Heart left ventricle (tissue), 16 donors: ENCODE results near the gene RHOT2. TPM values are rescaled to one million over a fixed set of nuclear protein-coding genes. Genes with fewer than 3 reads are reported as not detected.

ENCODE experiments used
- ATAC-seq, 4 donors: fragments of 200-7000 bp; cut with Tn5 transposase; one replicate each; pipeline ENCODE4 v1.9.1; 2020 to 2022; ENCODE audit warnings: moderate library complexity in 4 of 4, mild to moderate bottlenecking in 3 of 4, moderate number of reproducible peaks in 1 of 4
- DNase-seq, 5 donors: peaks; one replicate each; pipeline ENCODE4 v3.0.0-alpha.2; 2020
- H3K27ac ChIP-seq, 12 donors: fragments of 200-600 bp; sonication (generic) in 4 of 12; one replicate each; pipeline versions ENCODE4 v1.5.0 to v1.8.0; 2016 to 2022; ENCODE audit warnings: mild to moderate bottlenecking in 2 of 12
- H3K27me3 ChIP-seq, 9 donors: fragments of 200-600 bp; sonication (generic) in 2 of 9; one replicate each; pipeline versions ENCODE4 v1.5.1 to v1.8.0; 2016 to 2022; ENCODE audit warnings: mild to moderate bottlenecking in 3 of 9
- H3K36me3 ChIP-seq, 9 donors: fragments of 200-600 bp; sonication (generic) in 2 of 9; one replicate each; pipeline versions ENCODE4 v1.5.0 to v1.8.0; 2018 to 2022; ENCODE audit warnings: mild to moderate bottlenecking in 2 of 9
- H3K4me1 ChIP-seq, 12 donors: fragments of 200-600 bp; sonication (generic) in 4 of 12; one replicate each; pipeline versions ENCODE4 v1.5.0 to v1.8.0; 2016 to 2022; ENCODE audit warnings: mild to moderate bottlenecking in 3 of 12
- H3K4me3 ChIP-seq, 12 donors: fragments of 200-600 bp; sonication (generic) in 4 of 12; one replicate each; pipeline versions ENCODE4 v1.5.0 to v1.8.0; 2017 to 2022; ENCODE audit warnings: mild to moderate bottlenecking in 9 of 12, moderate library complexity in 4 of 12
- H3K9me3 ChIP-seq, 12 donors: fragments of 200-600 bp; sonication (generic) in 4 of 12; one replicate each; pipeline versions ENCODE4 v1.5.0 to v1.8.0; 2016 to 2022; ENCODE audit warnings: mild to moderate bottlenecking in 1 of 12
- POLR2A ChIP-seq, 2 donors: fragments of 450-650 bp; IDR thresholded peaks; one replicate each; pipeline ENCODE4 v1.6.1; 2017; ENCODE audit warnings: antibody characterized with exemption in 2 of 2, mild to moderate bottlenecking in 2 of 2, moderate library complexity in 2 of 2
- WGBS, 4 donors: extraction: QIAGEN DNeasy Blood & Tissue Kit in 2 of 4; methylation state at CpG; one replicate each; pipeline versions ENCODE4 v1.1.5 to v1.1.7; 2013 to 2018; 5-methylcytosine and 5-hydroxymethylcytosine counted together
- intact Hi-C, 10 donors: fragments of 100-400 bp; cut with DNase I; formaldehyde crosslinking; loops; one replicate each; pipeline versions ENCODE4 v1.11.1 to v1.14.2; 2022
- polyA plus RNA-seq, 2 donors: library from polyadenylated mRNA; stranded (reverse); fragments of 200-250 nt; gene quantifications; one replicate each; pipeline ENCODE4 v1.2.3, GENCODE V29; 2013
- total RNA-seq, 9 donors: library from RNA; depleted of rRNA in 2 of 9; stranded (reverse); fragments of >200 nt in 2 of 9; fragmentation: NEBNext Ultra II Directional in 3 of 9; extraction: Animal tissue kit (Norgen Biotek cat#: 25700) in 3 of 9; gene quantifications; one replicate each; pipeline versions ENCODE4 v1.1.0 to v1.2.4, GENCODE V29; 2016 to 2023
- TF ChIP-seq, protein P1 (sequence below), 12 donors: fragments of 200-600 bp; sonication (generic) in 4 of 12; IDR thresholded peaks; one replicate each; pipeline versions ENCODE4 v1.5.0 to v1.8.0; 2018 to 2022; ENCODE audit warnings: antibody characterized with exemption in 12 of 12, mild to moderate bottlenecking in 5 of 12
- donor health status: ischemic (EF 13 %, LVEDD 7.1; RV severe dilation, severe dysfunction).
- donor health status: healthy with polysubstance abuse.
- donor health status: DM: no; HTN: yes; CAD: no.
- donor health status: DM: no; HTN: no; CAD: no.
- donor health status: ischemic (EF 25% LVEDD 6.9; RV normal size, moderate dysfunction).
- donor health status: ischemic (EF 25% LVEDD 5.7; RV mildly dilated, moderate dysfunction).
- donor health status: healthy.
- donor health status: DM: yes; HTN: yes; CAD: no.
- donor health status: ischemic (EF 35%, LVEDD 5.7; RV mildly dilated, moderate dysfunction).
- donor health status: nonischemic (EF 11% LVEDD 7.7; RV severe dilation, severe dysfunction).
- donor health status: DM: yes; HTN: yes; CAD: no.
- donor health status: PGD.
- donor health status: ischemic (EF 29% LVEDD 5.4; RV normal size, mild dysfunction).
- donor health status: nonischemic (EF 23%, LVEDD 6.1; RV moderate dilation, normal function).

RHOT2 gene
- total and polyA plus RNA-seq, 11 donors, result 33.7 to 143 (median 83.5) TPM

GRCh38 chr16:641326-642188 lies 26.4 kb upstream of the RHOT2 start, which contains the start of gene MCRIP2:
MCRIP2 (plus strand) TSS chr16:641828; CDS start chr16:641992, 164 bp downstream.
- Histone ChIP-seq H3K27ac (peak within 1 kb of the TSS; percentile 84 to 99 (median 94)), H3K9me3 (no peaks in the 10 kb centered on the region), H3K4me1 (peaks cover 0 to 63% (median 27%) of the 10 kb centered on the region in 12 donors), H3K4me3 (peak within 1 kb of the TSS; percentile 59 to 94 (median 77)), H3K36me3 (peaks cover 0 to 3% (median 0%) of the 10 kb centered on the region in 9 donors), H3K27me3 (no peaks in the 10 kb centered on the region)
- intact Hi-C loops, result loop anchor here in 3 of 10 donors (2.0 to 10.0 kb wide), 2 partner anchors 53 to 57 kb away; no protein-coding TSS in a partner anchor
- peak; percentile 29 to 71 (median 68) for ATAC-seq
- DNase-seq, result peak; percentile 89 to 96 (median 93)
- WGBS, 4 donors, result 1 to 40% (median 2%) methylated on average over 1 to 81 of the region's 81 CpGs
- peak; percentile 65 to 90 for TF ChIP-seq POLR2A (IDR thresholded peaks at IDR 0.05)
- TF ChIP-seq, protein P1, sequence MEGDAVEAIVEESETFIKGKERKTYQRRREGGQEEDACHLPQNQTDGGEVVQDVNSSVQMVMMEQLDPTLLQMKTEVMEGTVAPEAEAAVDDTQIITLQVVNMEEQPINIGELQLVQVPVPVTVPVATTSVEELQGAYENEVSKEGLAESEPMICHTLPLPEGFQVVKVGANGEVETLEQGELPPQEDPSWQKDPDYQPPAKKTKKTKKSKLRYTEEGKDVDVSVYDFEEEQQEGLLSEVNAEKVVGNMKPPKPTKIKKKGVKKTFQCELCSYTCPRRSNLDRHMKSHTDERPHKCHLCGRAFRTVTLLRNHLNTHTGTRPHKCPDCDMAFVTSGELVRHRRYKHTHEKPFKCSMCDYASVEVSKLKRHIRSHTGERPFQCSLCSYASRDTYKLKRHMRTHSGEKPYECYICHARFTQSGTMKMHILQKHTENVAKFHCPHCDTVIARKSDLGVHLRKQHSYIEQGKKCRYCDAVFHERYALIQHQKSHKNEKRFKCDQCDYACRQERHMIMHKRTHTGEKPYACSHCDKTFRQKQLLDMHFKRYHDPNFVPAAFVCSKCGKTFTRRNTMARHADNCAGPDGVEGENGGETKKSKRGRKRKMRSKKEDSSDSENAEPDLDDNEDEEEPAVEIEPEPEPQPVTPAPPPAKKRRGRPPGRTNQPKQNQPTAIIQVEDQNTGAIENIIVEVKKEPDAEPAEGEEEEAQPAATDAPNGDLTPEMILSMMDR (IDR thresholded peaks at IDR 0.05), result no peak

- ATAC-seq (peak in 3 of 4 donors; percentile 31 to 54 (median 40)), DNase-seq (peak in 4 of 5 donors; percentile 75 to 81 (median 78))
- intact Hi-C loops, result loop anchor here in 3 of 10 donors (2.0 to 10.0 kb wide), 2 partner anchors 54 to 58 kb away; no protein-coding TSS in a partner anchor
- Histone ChIP-seq H3K4me1 (peaks cover 0 to 68% (median 32%) of the 10 kb centered on the region in 12 donors), H3K36me3 (peaks cover 0 to 3% (median 0%) of the 10 kb centered on the region in 9 donors), H3K27ac (peak overlapping the region; percentile 84 to 99 (median 94)), H3K27me3 (no peaks in the 10 kb centered on the region), H3K4me3 (peak overlapping the region; percentile 59 to 94 (median 77)), H3K9me3 (no peaks in the 10 kb centered on the region)
- WGBS, 4 donors, result 4 to 23% (median 7%) methylated on average over 16 to 72 of the region's 72 CpGs
- no peak for TF ChIP-seq POLR2A (IDR thresholded peaks at IDR 0.05)
- TF ChIP-seq, protein P1 (IDR thresholded peaks at IDR 0.05), result no peak
Measured at GRCh38 chr16:642189-643049, 25.5 kb upstream of the RHOT2 start.

DNA sequence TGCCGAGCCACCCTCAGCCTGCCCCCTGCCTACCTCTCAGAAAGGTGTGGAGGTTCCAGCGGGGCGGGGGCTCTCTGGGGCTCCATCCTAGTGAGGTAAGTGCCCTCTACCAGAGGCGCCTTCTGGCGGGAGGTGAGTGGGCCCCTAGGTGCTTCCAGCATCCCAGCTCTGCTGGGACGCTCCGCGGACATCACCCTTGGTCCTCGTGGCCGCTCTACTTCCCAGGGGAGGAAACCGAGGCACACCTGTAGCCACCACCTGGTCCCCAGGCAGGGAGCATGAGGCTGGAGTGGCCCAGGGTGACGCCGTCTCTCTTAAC lies 24.9 kb upstream of the RHOT2 start:
- Histone ChIP-seq H3K27ac (peak overlapping the region; percentile 84 to 99 (median 94)), H3K9me3 (no peaks in the 10 kb centered on the region), H3K4me1 (peaks cover 0 to 68% (median 32%) of the 10 kb centered on the region in 12 donors), H3K36me3 (peaks cover 0 to 3% (median 0%) of the 10 kb centered on the region in 9 donors), H3K27me3 (no peaks in the 10 kb centered on the region), H3K4me3 (peak overlapping the region; percentile 59 to 94 (median 77))
- WGBS, 4 donors, result 54 to 74% (median 70%) methylated on average over 7 to 13 of the region's 13 CpGs
- no peak for DNase-seq
- intact Hi-C loops, result loop anchor here in 3 of 10 donors (2.0 to 10.0 kb wide), 2 partner anchors 54 to 58 kb away; no protein-coding TSS in a partner anchor
- TF ChIP-seq POLR2A (IDR thresholded peaks at IDR 0.05), result no peak
- TF ChIP-seq, protein P1 (IDR thresholded peaks at IDR 0.05), result no peak
- no peak for ATAC-seq
